Rectal smooth muscle tissue (tissue), 1 donor: Measurements from ENCODE around the gene FAM193B.
A peak's percentile ranks its signal among the peaks of the same experiment; 100 is the strongest.

Experiments used
- H3K27ac ChIP-seq: one replicate; pipeline ENCODE4 v1.7.0; 2013; ENCODE audit warnings: low read depth, low read length, inconsistent platforms
- H3K27me3 ChIP-seq: one replicate; pipeline ENCODE4 v1.7.0; 2013; ENCODE audit warnings: low read length; ENCODE audit not compliant: control insufficient read depth, insufficient read depth
- H3K36me3 ChIP-seq: one replicate; pipeline ENCODE4 v1.7.0; 2013; ENCODE audit warnings: low read length; ENCODE audit not compliant: control insufficient read depth, insufficient read depth
- H3K4me1 ChIP-seq: one replicate; pipeline ENCODE4 v1.7.0; 2013; ENCODE audit warnings: low read length; ENCODE audit not compliant: control insufficient read depth, insufficient read depth
- H3K4me3 ChIP-seq: one replicate; pipeline ENCODE4 v1.7.0; 2013; ENCODE audit warnings: low read length
- H3K9ac ChIP-seq: one replicate; pipeline ENCODE4 v1.7.0; 2013; ENCODE audit warnings: low read length

Gene FAM193B

GRCh38 chr5:177470759-177471536 is 83.4 kb downstream of the FAM193B start:
- H3K27ac ChIP-seq, result peak overlapping the region; percentile 4
- H3K9ac ChIP-seq, result peak overlapping the region; percentile 24
- H3K4me3 ChIP-seq, result no peak overlapping the region
- peaks cover 20% of the 10 kb centered on the region for H3K4me1 ChIP-seq
- no peaks in the 10 kb centered on the region for H3K27me3 ChIP-seq
- peaks cover 9% of the 10 kb centered on the region for H3K36me3 ChIP-seq
